ENCODE results near the gene FUT6.
"Not testable (repeated sequence)": the region's sequence is repeated elsewhere in the genome, so short reads cannot be mapped to it uniquely, and the experiment has no call there.

The FUT6 gene

GRCh38 chr19:5839065-5840017 lies at the start of gene FUT6:
Gene FUT6, minus strand, starts transcription at chr19:5839702. Its CDS starts 7,135 bp downstream, at chr19:5832567.
- DNase-seq, result no peak

- DNase-seq, result not testable (repeated sequence)
Observed at GRCh38 chr19:5884065-5884811, 44.7 kb upstream of the FUT6 start.

GRCh38 chr19:5883157-5883873 lies 43.8 kb upstream of the FUT6 start:
- not testable (repeated sequence) for DNase-seq

GRCh38 chr19:5882421-5882968 lies 43.0 kb upstream of the FUT6 start:
- DNase-seq, result no peak

- no peak for DNase-seq
Observed at GRCh38 chr19:5881543-5882299, 42.2 kb upstream of the FUT6 start.

- no peak for DNase-seq
Observed at GRCh38 chr19:5880604-5881078, 41.1 kb upstream of the FUT6 start.

GRCh38 chr19:5880196-5880595 lies 40.7 kb upstream of the FUT6 start:
- DNase-seq, result no peak

GRCh38 chr19:5877882-5878281 lies 38.4 kb upstream of the FUT6 start:
- DNase-seq, result no peak

- no peak for DNase-seq
Observed at GRCh38 chr19:5877427-5877826, 37.9 kb upstream of the FUT6 start.

- not testable (repeated sequence) for DNase-seq
Observed at GRCh38 chr19:5874496-5874895, 35.0 kb upstream of the FUT6 start.

- no peak for DNase-seq
Observed at GRCh38 chr19:5873617-5874199, 34.2 kb upstream of the FUT6 start.

GRCh38 chr19:5870986-5871394 lies 31.5 kb upstream of the FUT6 start:
- DNase-seq, result no peak

GRCh38 chr19:5867201-5868136 lies 28.0 kb upstream of the FUT6 start:
- DNase-seq, result no peak

- no peak for DNase-seq
Observed at GRCh38 chr19:5865772-5866171, 26.3 kb upstream of the FUT6 start.

GRCh38 chr19:5864725-5865486 lies 25.4 kb upstream of the FUT6 start:
- DNase-seq, result no peak

- DNase-seq, result no peak
Observed at GRCh38 chr19:5864013-5864720, 24.7 kb upstream of the FUT6 start.

- DNase-seq, result no peak
Observed at GRCh38 chr19:5863030-5863665, 23.6 kb upstream of the FUT6 start.

Measured in SIG-M5 (cell line).